GM12878 (cell line): Measurements from ENCODE around the gene SCAI. TPM values are rescaled to one million over a fixed set of nuclear protein-coding genes. Genes with fewer than 3 reads are reported as not detected.

Experiments used
- ASH2L ChIP-seq: fragments of 300-600, 200-600 bp; sonication (generic); IDR thresholded peaks from 2 replicates; pipeline ENCODE4 v1.6.1; 2017; ENCODE audit warnings: low read depth, mild to moderate bottlenecking, borderline replicate concordance
- CBFB ChIP-seq: IDR thresholded peaks from 2 replicates; pipeline ENCODE4 v1.6.1; 2016; ENCODE audit warnings: antibody characterized with exemption, low read depth
- EED ChIP-seq: sonication (generic); IDR thresholded peaks from 2 replicates; pipeline ENCODE4 v1.6.1; 2016; ENCODE audit warnings: antibody characterized with exemption, low read depth
- GABPA ChIP-seq: IDR thresholded peaks from 2 replicates; pipeline ENCODE4 v1.6.1; 2014; ENCODE audit warnings: antibody characterized with exemption, low read depth, mild to moderate bottlenecking, inconsistent platforms
- GATAD2B ChIP-seq: fragments of 450-650 bp; conservative IDR thresholded peaks from 2 replicates; pipeline ENCODE4 v1.6.1; 2017; ENCODE audit warnings: low read depth, mild to moderate bottlenecking, moderate library complexity
- LARP7 ChIP-seq: fragments of 450-650 bp; IDR thresholded peaks from 2 replicates; pipeline ENCODE4 v1.6.1; 2017; ENCODE audit warnings: mild to moderate bottlenecking
- MTA2 ChIP-seq: fragments of 450-650 bp; IDR thresholded peaks from 2 replicates; pipeline ENCODE4 v1.6.1; 2016; ENCODE audit warnings: low read depth, mild to moderate bottlenecking, moderate library complexity
- NR2C2 ChIP-seq: IDR thresholded peaks from 2 replicates; pipeline ENCODE4 v1.6.1; 2011; ENCODE audit warnings: borderline replicate concordance, low read depth; ENCODE audit not compliant: control insufficient read depth, insufficient read length
- POLR2AphosphoS2 ChIP-seq: IDR thresholded peaks from 2 replicates; pipeline ENCODE4 v1.6.1; 2011; ENCODE audit warnings: low read depth, mild to moderate bottlenecking, low read length, improper control_type of control experiment, moderate library complexity
- RUNX3 ChIP-seq: IDR thresholded peaks from 2 replicates; pipeline ENCODE4 v1.6.1; 2012; ENCODE audit warnings: low read length, inconsistent platforms
- STAT3 ChIP-seq: IDR thresholded peaks from 2 replicates; pipeline ENCODE4 v1.6.1; 2011; ENCODE audit warnings: low read depth, low read length, improper control_type of control experiment
- SUPT20H ChIP-seq: IDR thresholded peaks from 2 replicates; pipeline ENCODE4 v1.6.1; 2011; ENCODE audit warnings: low read depth, mild to moderate bottlenecking, low read length, moderate library complexity, borderline replicate concordance; ENCODE audit not compliant: control insufficient read depth
- polyA plus RNA-seq, 11 experiments: library from polyadenylated mRNA; depleted of rRNA in 4 of 11; unstranded in 6 of 11; stranded (reverse) in 5 of 11; fragments of >200 nt; fragmentation: Nextera tagmentation in 4 of 11; fragmentation: Illumina TruSeq in 1 of 11; extraction: Ambion mirVana in 4 of 11; extraction: Trizol in 1 of 11; gene quantifications; 1 replicate in 1 of 11; 2 replicates in 10 of 11; pipeline versions ENCODE4 v1.2.1 to v1.2.3, GENCODE V29; 2011 to 2016; ENCODE audit warnings: inconsistent platforms in 2 of 11, missing spikeins in 2 of 11, low read depth in 1 of 11
- total RNA-seq, 4 experiments: library from RNA; depleted of rRNA in 3 of 4; stranded (reverse); fragments of >200 nt in 3 of 4; fragmentation: Illumina TruSeq in 1 of 4; extraction: Trizol in 1 of 4; gene quantifications; 2 replicates each; pipeline versions ENCODE4 v1.2.1 to v1.2.3, GENCODE V29; 2013 to 2021
- TF ChIP-seq, protein P1 (sequence below): fragments of 150-350 bp; IDR thresholded peaks from 2 replicates; pipeline ENCODE4 v1.6.1; 2016; ENCODE audit warnings: low read depth, low read length
- TF ChIP-seq, protein P2 (sequence below): fragments of 450-650 bp; formaldehyde crosslinking; IDR thresholded peaks from 2 replicates; pipeline ENCODE4 v1.5.0; 2022; ENCODE audit warnings: mild to moderate bottlenecking, missing genetic modification characterization
- TF ChIP-seq, protein P3 (sequence below): IDR thresholded peaks from 2 replicates; pipeline ENCODE4 v1.6.1; 2011; ENCODE audit warnings: low read depth, mild to moderate bottlenecking, low read length, moderate library complexity, borderline replicate concordance; ENCODE audit errors: extremely low read depth
- TF ChIP-seq, protein P4 (sequence below): fragments of 450-650 bp; IDR thresholded peaks from 2 replicates; pipeline ENCODE4 v1.6.1; 2018; ENCODE audit warnings: mild to moderate bottlenecking, low read depth, moderate library complexity; ENCODE audit not compliant: partially characterized antibody
- TF ChIP-seq, protein P5 (sequence below): IDR thresholded peaks from 2 replicates; pipeline ENCODE4 v1.6.1; 2012; ENCODE audit warnings: low read depth, low read length, improper control_type of control experiment

Gene SCAI
- total and polyA plus RNA-seq, 10 of the 15 experiments (the other 5 are each of a cell fraction or from before 2014, with no cell fraction given) = 0.52 to 8.8 (median 5.1) TPM

DNA sequence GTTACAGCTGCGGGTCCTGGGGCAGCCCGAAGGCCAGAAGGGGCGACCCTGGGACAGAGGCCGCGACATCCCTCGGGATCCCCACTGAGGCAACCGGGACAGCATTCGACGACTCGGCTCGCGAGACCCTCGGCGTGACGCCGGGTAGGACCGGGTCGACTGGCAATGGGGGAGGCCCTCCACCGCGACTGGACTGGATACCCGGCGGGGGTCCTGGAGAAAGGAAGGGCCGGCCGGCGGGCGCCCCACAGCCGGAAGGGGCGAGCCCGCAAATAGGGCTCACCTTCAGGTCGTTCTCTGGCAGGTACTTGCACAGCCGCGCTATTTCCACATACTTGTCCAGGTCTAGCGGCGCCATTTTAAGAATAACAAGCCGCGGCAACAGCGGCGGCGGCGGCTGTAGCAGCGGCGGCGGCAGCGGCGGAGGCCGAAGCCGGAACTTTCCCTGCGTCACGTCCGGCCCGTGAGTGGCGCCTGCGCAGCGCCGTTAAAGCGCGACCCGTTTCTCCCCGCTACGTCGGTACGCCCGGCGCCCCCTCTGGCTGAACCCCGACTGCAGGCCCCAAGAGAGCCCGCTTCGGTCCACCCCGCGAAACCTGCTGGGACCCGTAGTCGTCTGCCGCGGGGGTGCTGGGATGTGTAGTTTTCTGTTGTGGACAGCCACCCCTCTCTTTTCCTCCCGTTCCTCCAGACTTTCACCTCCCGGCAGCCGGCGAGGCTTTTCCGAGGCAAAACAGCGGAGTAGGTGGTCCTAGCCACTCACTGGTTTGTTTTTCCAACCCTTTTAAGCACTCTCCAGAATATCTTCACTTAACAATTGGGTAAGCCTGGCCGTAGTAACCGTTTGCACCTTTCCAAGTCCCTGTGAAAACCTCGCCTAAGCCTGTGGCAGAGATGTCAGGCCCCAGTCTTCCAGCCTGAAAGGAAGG lies 46.3 kb upstream of the SCAI start, which contains the start of gene PPP6C (continued):
- TF ChIP-seq, protein P1, sequence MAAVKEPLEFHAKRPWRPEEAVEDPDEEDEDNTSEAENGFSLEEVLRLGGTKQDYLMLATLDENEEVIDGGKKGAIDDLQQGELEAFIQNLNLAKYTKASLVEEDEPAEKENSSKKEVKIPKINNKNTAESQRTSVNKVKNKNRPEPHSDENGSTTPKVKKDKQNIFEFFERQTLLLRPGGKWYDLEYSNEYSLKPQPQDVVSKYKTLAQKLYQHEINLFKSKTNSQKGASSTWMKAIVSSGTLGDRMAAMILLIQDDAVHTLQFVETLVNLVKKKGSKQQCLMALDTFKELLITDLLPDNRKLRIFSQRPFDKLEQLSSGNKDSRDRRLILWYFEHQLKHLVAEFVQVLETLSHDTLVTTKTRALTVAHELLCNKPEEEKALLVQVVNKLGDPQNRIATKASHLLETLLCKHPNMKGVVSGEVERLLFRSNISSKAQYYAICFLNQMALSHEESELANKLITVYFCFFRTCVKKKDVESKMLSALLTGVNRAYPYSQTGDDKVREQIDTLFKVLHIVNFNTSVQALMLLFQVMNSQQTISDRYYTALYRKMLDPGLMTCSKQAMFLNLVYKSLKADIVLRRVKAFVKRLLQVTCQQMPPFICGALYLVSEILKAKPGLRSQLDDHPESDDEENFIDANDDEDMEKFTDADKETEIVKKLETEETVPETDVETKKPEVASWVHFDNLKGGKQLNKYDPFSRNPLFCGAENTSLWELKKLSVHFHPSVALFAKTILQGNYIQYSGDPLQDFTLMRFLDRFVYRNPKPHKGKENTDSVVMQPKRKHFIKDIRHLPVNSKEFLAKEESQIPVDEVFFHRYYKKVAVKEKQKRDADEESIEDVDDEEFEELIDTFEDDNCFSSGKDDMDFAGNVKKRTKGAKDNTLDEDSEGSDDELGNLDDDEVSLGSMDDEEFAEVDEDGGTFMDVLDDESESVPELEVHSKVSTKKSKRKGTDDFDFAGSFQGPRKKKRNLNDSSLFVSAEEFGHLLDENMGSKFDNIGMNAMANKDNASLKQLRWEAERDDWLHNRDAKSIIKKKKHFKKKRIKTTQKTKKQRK = no peak
- TF ChIP-seq POLR2AphosphoS2 (no peak), STAT3 (no peak), GABPA (peak; percentile 87), GATAD2B (no peak; the same call in 1 of the 2 replicates), ASH2L (peak; percentile 81; the same call in 1 of the 2 replicates), NR2C2 (no peak), LARP7 (peak; percentile 72; the same call in 1 of the 2 replicates), RUNX3 (no peak; the same call in 1 of the 2 replicates), CBFB (peak; percentile 74; the same call in 1 of the 2 replicates), MTA2 (no peak), SUPT20H (no peak), EED (no peak)
- TF ChIP-seq, protein P2, sequence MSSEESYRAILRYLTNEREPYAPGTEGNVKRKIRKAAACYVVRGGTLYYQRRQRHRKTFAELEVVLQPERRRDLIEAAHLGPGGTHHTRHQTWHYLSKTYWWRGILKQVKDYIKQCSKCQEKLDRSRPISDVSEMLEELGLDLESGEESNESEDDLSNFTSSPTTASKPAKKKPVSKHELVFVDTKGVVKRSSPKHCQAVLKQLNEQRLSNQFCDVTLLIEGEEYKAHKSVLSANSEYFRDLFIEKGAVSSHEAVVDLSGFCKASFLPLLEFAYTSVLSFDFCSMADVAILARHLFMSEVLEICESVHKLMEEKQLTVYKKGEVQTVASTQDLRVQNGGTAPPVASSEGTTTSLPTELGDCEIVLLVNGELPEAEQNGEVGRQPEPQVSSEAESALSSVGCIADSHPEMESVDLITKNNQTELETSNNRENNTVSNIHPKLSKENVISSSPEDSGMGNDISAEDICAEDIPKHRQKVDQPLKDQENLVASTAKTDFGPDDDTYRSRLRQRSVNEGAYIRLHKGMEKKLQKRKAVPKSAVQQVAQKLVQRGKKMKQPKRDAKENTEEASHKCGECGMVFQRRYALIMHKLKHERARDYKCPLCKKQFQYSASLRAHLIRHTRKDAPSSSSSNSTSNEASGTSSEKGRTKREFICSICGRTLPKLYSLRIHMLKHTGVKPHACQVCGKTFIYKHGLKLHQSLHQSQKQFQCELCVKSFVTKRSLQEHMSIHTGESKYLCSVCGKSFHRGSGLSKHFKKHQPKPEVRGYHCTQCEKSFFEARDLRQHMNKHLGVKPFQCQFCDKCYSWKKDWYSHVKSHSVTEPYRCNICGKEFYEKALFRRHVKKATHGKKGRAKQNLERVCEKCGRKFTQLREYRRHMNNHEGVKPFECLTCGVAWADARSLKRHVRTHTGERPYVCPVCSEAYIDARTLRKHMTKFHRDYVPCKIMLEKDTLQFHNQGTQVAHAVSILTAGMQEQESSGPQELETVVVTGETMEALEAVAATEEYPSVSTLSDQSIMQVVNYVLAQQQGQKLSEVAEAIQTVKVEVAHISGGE (CRISPR knock-in tag) = no peak
- TF ChIP-seq, protein P3, sequence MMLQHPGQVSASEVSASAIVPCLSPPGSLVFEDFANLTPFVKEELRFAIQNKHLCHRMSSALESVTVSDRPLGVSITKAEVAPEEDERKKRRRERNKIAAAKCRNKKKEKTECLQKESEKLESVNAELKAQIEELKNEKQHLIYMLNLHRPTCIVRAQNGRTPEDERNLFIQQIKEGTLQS = no peak
- TF ChIP-seq, protein P4, sequence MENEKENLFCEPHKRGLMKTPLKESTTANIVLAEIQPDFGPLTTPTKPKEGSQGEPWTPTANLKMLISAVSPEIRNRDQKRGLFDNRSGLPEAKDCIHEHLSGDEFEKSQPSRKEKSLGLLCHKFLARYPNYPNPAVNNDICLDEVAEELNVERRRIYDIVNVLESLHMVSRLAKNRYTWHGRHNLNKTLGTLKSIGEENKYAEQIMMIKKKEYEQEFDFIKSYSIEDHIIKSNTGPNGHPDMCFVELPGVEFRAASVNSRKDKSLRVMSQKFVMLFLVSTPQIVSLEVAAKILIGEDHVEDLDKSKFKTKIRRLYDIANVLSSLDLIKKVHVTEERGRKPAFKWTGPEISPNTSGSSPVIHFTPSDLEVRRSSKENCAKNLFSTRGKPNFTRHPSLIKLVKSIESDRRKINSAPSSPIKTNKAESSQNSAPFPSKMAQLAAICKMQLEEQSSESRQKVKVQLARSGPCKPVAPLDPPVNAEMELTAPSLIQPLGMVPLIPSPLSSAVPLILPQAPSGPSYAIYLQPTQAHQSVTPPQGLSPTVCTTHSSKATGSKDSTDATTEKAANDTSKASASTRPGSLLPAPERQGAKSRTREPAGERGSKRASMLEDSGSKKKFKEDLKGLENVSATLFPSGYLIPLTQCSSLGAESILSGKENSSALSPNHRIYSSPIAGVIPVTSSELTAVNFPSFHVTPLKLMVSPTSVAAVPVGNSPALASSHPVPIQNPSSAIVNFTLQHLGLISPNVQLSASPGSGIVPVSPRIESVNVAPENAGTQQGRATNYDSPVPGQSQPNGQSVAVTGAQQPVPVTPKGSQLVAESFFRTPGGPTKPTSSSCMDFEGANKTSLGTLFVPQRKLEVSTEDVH = peak; percentile 57
- TF ChIP-seq, protein P5, sequence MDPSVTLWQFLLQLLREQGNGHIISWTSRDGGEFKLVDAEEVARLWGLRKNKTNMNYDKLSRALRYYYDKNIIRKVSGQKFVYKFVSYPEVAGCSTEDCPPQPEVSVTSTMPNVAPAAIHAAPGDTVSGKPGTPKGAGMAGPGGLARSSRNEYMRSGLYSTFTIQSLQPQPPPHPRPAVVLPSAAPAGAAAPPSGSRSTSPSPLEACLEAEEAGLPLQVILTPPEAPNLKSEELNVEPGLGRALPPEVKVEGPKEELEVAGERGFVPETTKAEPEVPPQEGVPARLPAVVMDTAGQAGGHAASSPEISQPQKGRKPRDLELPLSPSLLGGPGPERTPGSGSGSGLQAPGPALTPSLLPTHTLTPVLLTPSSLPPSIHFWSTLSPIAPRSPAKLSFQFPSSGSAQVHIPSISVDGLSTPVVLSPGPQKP = 0 out of 2 replicates have a peak, but pooled peaks have one; percentile 55
